HepG2 (cell line): Measurements from ENCODE around the gene SELPLG. TPM values are rescaled to one million over a fixed set of nuclear protein-coding genes. Genes with fewer than 3 reads are reported as not detected.

ENCODE experiments used
- ATAC-seq: fragments of 200-7000 bp; cut with Tn5 transposase; 3 replicates; pipeline ENCODE4 v1.9.1; 2020; ENCODE audit warnings: mild to moderate bottlenecking, moderate library complexity
- BruUV-seq: library from RNA; stranded (reverse); fragments of 400-500 nt; replicated peaks from 2 replicates; lab custom pipeline; 2021; lab: Mats Ljungman, UMichigan
- CTCF ChIA-PET: fragments of 300-600 bp; formaldehyde crosslinking; extraction: SDS; loops from one replicate; lab custom pipeline; 2021; ENCODE audit warnings: low total read pairs, inconsistent platforms, low intra/inter-chr PET ratio; lab: Yijun Ruan, JAX
- POLR2A ChIA-PET: fragments of 350-600 bp; sonication (Branson Sonifier 250); formaldehyde crosslinking; loops from one replicate; lab custom pipeline; 2020; ENCODE audit warnings: antibody characterized with exemption, inconsistent platforms; lab: Yijun Ruan, JAX
- DNase-seq: peaks from one replicate; pipeline ENCODE4 v3.0.0-alpha.2; 2015; ENCODE audit warnings: low spot score
- FAIRE-seq: peaks from 3 replicates; lab custom pipeline; 2011; peaks lifted over from hg19 to GRCh38; lab: Jason Lieb, UNC
- H2AFZ ChIP-seq: one replicate; pipeline ENCODE4 v1.6.1; 2011; ENCODE audit warnings: low read length, inconsistent platforms
- H3K27ac ChIP-seq: fragments of 300-600 bp; 3 replicates; pipeline ENCODE4 v1.8.0; 2011; ENCODE audit warnings: mixed run types, mild to moderate bottlenecking, mixed read lengths, low read length, inconsistent platforms; ENCODE audit not compliant: insufficient read depth; ENCODE audit errors: extremely low read length
- H3K27me3 ChIP-seq, 2 experiments: fragments of 200-600 bp in 1 of 2; 2 replicates in 1 of 2; 3 replicates in 1 of 2; pipeline versions ENCODE4 v1.6.0 to v1.8.0; 2011; ENCODE audit warnings: low read length in 2 of 2, mild to moderate bottlenecking in 2 of 2, moderate library complexity in 2 of 2, inconsistent platforms in 1 of 2; ENCODE audit not compliant: insufficient read depth in 2 of 2, control insufficient read depth in 1 of 2
- H3K36me3 ChIP-seq, 2 experiments: fragments of 200-600 bp in 1 of 2; replicated peaks in 1 of 2; 2 replicates in 1 of 2; 3 replicates in 1 of 2; pipeline versions ENCODE4 v1.5.1 to v1.8.0; 2011; ENCODE audit warnings: low read length in 2 of 2, inconsistent platforms in 1 of 2; ENCODE audit not compliant: insufficient read depth in 2 of 2, control insufficient read depth in 1 of 2
- H3K4me1 ChIP-seq: 2 replicates; pipeline ENCODE4 v1.5.1; 2012; ENCODE audit warnings: low read length, inconsistent platforms; ENCODE audit not compliant: insufficient read depth
- H3K4me2 ChIP-seq: 2 replicates; pipeline ENCODE4 v1.6.0; 2011; ENCODE audit warnings: low read depth, low read length, inconsistent platforms
- H3K4me3 ChIP-seq, 3 experiments: fragments of 200-600 bp in 1 of 3; sonication (generic), shearing (Covaris generic) in 1 of 3; replicated peaks in 1 of 3; 2 replicates each; pipeline ENCODE4 v1.5.1; 2011 to 2016; ENCODE audit warnings: low read length in 3 of 3, inconsistent platforms in 2 of 3, low read depth in 2 of 3, mild to moderate bottlenecking in 2 of 3, control low read depth in 1 of 3, mixed read lengths in 1 of 3; ENCODE audit not compliant: insufficient read depth in 1 of 3
- H3K79me2 ChIP-seq: one replicate; pipeline ENCODE4 v1.6.1; 2011; ENCODE audit warnings: low read length, inconsistent platforms; ENCODE audit not compliant: insufficient read depth
- H3K9ac ChIP-seq: 2 replicates; pipeline ENCODE4 v1.6.0; 2011; ENCODE audit warnings: mild to moderate bottlenecking, low read depth, low read length, inconsistent platforms; ENCODE audit not compliant: insufficient read depth
- H3K9me3 ChIP-seq: 2 replicates; pipeline ENCODE4 v1.5.1; 2012; ENCODE audit warnings: mild to moderate bottlenecking, low read length
- H4K20me1 ChIP-seq: 2 replicates; pipeline ENCODE4 v1.6.0; 2011; ENCODE audit warnings: inconsistent platforms, mild to moderate bottlenecking, low read length, moderate library complexity; ENCODE audit not compliant: insufficient read depth
- ASH2L ChIP-seq: fragments of 300-600, 200-600 bp; sonication (generic); IDR thresholded peaks from 2 replicates; pipeline ENCODE4 v1.7.0; 2017; ENCODE audit warnings: low read depth, mild to moderate bottlenecking, moderate library complexity, mixed read lengths, low read length; ENCODE audit not compliant: insufficient read length
- ATF7 ChIP-seq, 2 experiments: fragments of 450-650 bp in 1 of 2; sonication (generic) in 1 of 2; formaldehyde crosslinking in 1 of 2; IDR thresholded peaks; 2 replicates each; pipeline versions ENCODE4 v1.4.0 to v1.6.1; 2016 to 2020; ENCODE audit warnings: antibody characterized with exemption in 1 of 2, mild to moderate bottlenecking in 1 of 2, missing genetic modification reagents in 1 of 2
- FOSL1 ChIP-seq: sonication (generic); formaldehyde crosslinking; IDR thresholded peaks from 2 replicates; pipeline ENCODE4 v1.9.0; 2021; ENCODE audit warnings: missing genetic modification reagents, borderline replicate concordance
- FOSL2 ChIP-seq: sonication (generic); formaldehyde crosslinking; IDR thresholded peaks from 2 replicates; pipeline ENCODE4 v1.4.0; 2020; ENCODE audit warnings: missing genetic modification reagents
- GMEB1 ChIP-seq: sonication (generic); formaldehyde crosslinking; IDR thresholded peaks from 2 replicates; pipeline ENCODE4 v1.5.1; 2020; ENCODE audit warnings: missing genetic modification reagents, mild to moderate bottlenecking, borderline replicate concordance
- KAT8 ChIP-seq: IDR thresholded peaks from 2 replicates; pipeline ENCODE4 v1.6.1; 2016; ENCODE audit warnings: missing genetic modification reagents, missing compliant biosample characterization
- MYC ChIP-seq: sonication (generic); formaldehyde crosslinking; IDR thresholded peaks from 2 replicates; pipeline ENCODE4 v1.9.0; 2021; ENCODE audit warnings: missing genetic modification reagents, borderline replicate concordance
- NFIC ChIP-seq: IDR thresholded peaks from 2 replicates; pipeline ENCODE4 v1.6.1; 2012; ENCODE audit warnings: mild to moderate bottlenecking, low read length, inconsistent platforms
- NR2F2 ChIP-seq: IDR thresholded peaks from 2 replicates; pipeline ENCODE4 v1.6.1; 2012; ENCODE audit warnings: low read depth, inconsistent platforms, borderline replicate concordance
- RFXANK ChIP-seq: IDR thresholded peaks from 2 replicates; pipeline ENCODE4 v1.6.1; 2016
- TARDBP ChIP-seq: sonication (generic); formaldehyde crosslinking; IDR thresholded peaks from 2 replicates; pipeline ENCODE4 v1.8.0; 2022; ENCODE audit warnings: mild to moderate bottlenecking, missing genetic modification reagents
- TBX2 ChIP-seq: sonication (generic); formaldehyde crosslinking; IDR thresholded peaks from 2 replicates; pipeline ENCODE4 v1.5.0; 2020; ENCODE audit warnings: missing genetic modification reagents, mild to moderate bottlenecking, borderline replicate concordance
- ZBTB20 ChIP-seq: sonication (generic); formaldehyde crosslinking; IDR thresholded peaks from 2 replicates; pipeline ENCODE4 v1.8.1; 2023; ENCODE audit warnings: missing genetic modification reagents, low read depth, mild to moderate bottlenecking, borderline replicate concordance
- ZMYM3 ChIP-seq: sonication (generic); formaldehyde crosslinking; IDR thresholded peaks from 2 replicates; pipeline ENCODE4 v1.5.1; 2020; ENCODE audit warnings: mild to moderate bottlenecking, missing genetic modification reagents
- ZNF609 ChIP-seq: sonication (generic); formaldehyde crosslinking; IDR thresholded peaks from 2 replicates; pipeline ENCODE4 v1.4.0; 2020; ENCODE audit warnings: mild to moderate bottlenecking, missing genetic modification reagents, borderline replicate concordance
- WGBS: methylation state at CpG from one replicate; pipeline ENCODE4 v1.1.6; 2017; ENCODE audit warnings: low lambda C conversion rate; 5-methylcytosine and 5-hydroxymethylcytosine counted together
- in situ Hi-C: cut with HindIII; loops from 2 replicates; pipeline ENCODE4 v1.10.0; 2017; ENCODE audit warnings: low pct_unique_long_range_greater_than_20kb; ENCODE audit not compliant: extremely low pct_ligation_motif_present
- intact Hi-C: fragments of 100-400 bp; cut with micrococcal nuclease; formaldehyde crosslinking; loops from one replicate; pipeline ENCODE4 v1.10.0; 2022; ENCODE audit not compliant: unreplicated experiment
- polyA plus RNA-seq, 8 experiments: library from polyadenylated mRNA; depleted of rRNA in 3 of 8; stranded (reverse) in 7 of 8; unstranded in 1 of 8; fragments of >200 nt; fragmentation: Illumina TruSeq in 4 of 8; extraction: Trizol in 4 of 8; gene quantifications; 2 replicates each; pipeline versions ENCODE4 v1.2.1 to v1.2.3, GENCODE V29; 2011 to 2016; ENCODE audit warnings: low read depth in 4 of 8, missing spikeins in 1 of 8, mixed read lengths in 1 of 8; ENCODE audit not compliant: insufficient read depth in 1 of 8
- total RNA-seq, 5 experiments: library from RNA; depleted of rRNA; stranded (reverse); fragments of >200 nt; fragmentation: Illumina TruSeq; extraction: Trizol; gene quantifications; 2 replicates each; pipeline ENCODE4 v1.2.3, GENCODE V29; 2016; ENCODE audit warnings: low read depth in 1 of 5

Gene SELPLG
- total and polyA plus RNA-seq, 2 of the 13 experiments (the other 11 are each of a cell fraction or from before 2014, with no cell fraction given), result 0.12 TPM; not detected in 1

GRCh38 chr12:108664338-108665258 is 30.9 kb upstream of the SELPLG start:
- Histone ChIP-seq H3K27me3 (no peaks in the 10 kb centered on the region), H3K9me3 (no peaks in the 10 kb centered on the region), H3K4me3 (peak overlapping the region in 1 of 3 experiments; percentile 8; a peak in 1 of 6 replicates), H4K20me1 (0 out of 2 replicates have a peak, but pooled peaks cover 11% of the 10 kb centered on the region), H2AFZ (no peak overlapping the region), H3K79me2 (peaks cover 31% of the 10 kb centered on the region), H3K36me3 (peaks cover 9 to 23% of the 10 kb centered on the region in 2 experiments; a peak in 4 of 5 replicates), H3K4me2 (peak overlapping the region; percentile 45), H3K27ac (peak overlapping the region; percentile 73), H3K9ac (peak overlapping the region; percentile 44; the same call in 1 of the 2 replicates), H3K4me1 (peaks cover 54% of the 10 kb centered on the region)
- DNase-seq (peak; percentile 92), FAIRE-seq (peak; percentile 94), ATAC-seq (peak; percentile 86)
- BruUV-seq, result no TSS peak
- ChIA-PET POLR2A (interaction anchor here (1.1 to 2.0 kb wide), 4 partner anchors 26 to 139 kb away, joined by 5 to 14 read pairs (median 8); no protein-coding TSS in a partner anchor), CTCF (interaction anchor here (1.0 to 3.4 kb wide), 4 partner anchors 27 to 287 kb away, joined by 3 to 53 read pairs (median 3); no protein-coding TSS in a partner anchor)
- 3% methylated on average over 5 of the region's 5 CpGs for WGBS
- in situ Hi-C loops, result loop anchor here (5.0 kb wide), 2 partner anchors 63 to 138 kb away; no protein-coding TSS in a partner anchor
- intact Hi-C loops, result loop anchor here (1.0 to 10.0 kb wide), 5 partner anchors 26 to 430 kb away; partner anchors contain the start of genes ALKBH2 and UNG
- TF ChIP-seq TARDBP (CRISPR knock-in tag) (0 out of 2 replicates have a peak, but pooled peaks have one; percentile 46), ZNF609 (CRISPR knock-in tag) (peak; percentile 40; the same call in 1 of the 2 replicates), ZBTB20 (CRISPR knock-in tag) (no peak), TBX2 (CRISPR knock-in tag) (peak; percentile 47), NFIC (0 out of 2 replicates have a peak, but pooled peaks have one; percentile 23), MYC (CRISPR knock-in tag) (no peak), ZMYM3 (CRISPR knock-in tag) (peak; percentile 17; the same call in 1 of the 2 replicates), ASH2L (peak; percentile 84), FOSL1 (peak; percentile 86), GMEB1 (no peak), FOSL2 (CRISPR knock-in tag) (peak; percentile 96), NR2F2 (peak; percentile 54; the same call in 1 of the 2 replicates), RFXANK (CRISPR knock-in tag) (peak; percentile 27; the same call in 1 of the 2 replicates), KAT8 (CRISPR knock-in tag) (0 out of 2 replicates have a peak, but pooled peaks have one; percentile 31), ATF7 (IDR thresholded peaks at IDR 0.05) (peak; percentile 25; the same call in 1 of the 2 replicates), ATF7 (CRISPR knock-in tag; IDR thresholded peaks at IDR 0.05) (peak; percentile 49; the same call in 1 of the 2 replicates)
